Medulla oblongata (tissue), 1 donor: Measurements from ENCODE around the gene IKZF3.
"Not testable (repeated sequence)": the region's sequence is repeated elsewhere in the genome, so short reads cannot be mapped to it uniquely, and the experiment has no call there.

ENCODE experiments used
- DNase-seq: peaks from one replicate; pipeline ENCODE4 v3.0.0-alpha.2; 2015; ENCODE audit errors: extremely low spot score

Gene IKZF3

DNA sequence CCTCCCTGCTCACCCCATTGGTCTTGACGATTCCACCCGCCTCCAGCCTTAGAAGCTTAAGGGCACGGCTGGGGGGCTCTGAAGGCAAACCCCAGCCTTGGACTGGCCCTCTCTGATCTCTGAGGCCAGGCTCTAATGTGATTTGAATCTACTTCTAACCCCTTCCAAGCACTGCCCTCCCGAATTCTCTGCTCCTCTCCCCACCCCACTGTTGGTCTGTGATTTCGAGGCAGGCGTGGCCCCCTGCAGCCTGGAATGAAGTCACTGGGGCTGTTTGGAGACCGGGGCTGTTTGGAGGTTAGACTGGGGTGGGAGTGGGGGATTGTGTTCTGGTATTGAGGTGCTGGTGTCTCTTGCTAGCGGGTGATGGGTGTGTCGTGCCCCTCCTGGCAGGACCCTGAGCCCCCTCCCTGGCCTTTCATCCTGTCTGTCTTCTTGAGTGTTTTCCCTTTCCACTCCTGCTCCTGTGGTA, 124.2 kb downstream of the IKZF3 start:
- no peak for DNase-seq

DNA sequence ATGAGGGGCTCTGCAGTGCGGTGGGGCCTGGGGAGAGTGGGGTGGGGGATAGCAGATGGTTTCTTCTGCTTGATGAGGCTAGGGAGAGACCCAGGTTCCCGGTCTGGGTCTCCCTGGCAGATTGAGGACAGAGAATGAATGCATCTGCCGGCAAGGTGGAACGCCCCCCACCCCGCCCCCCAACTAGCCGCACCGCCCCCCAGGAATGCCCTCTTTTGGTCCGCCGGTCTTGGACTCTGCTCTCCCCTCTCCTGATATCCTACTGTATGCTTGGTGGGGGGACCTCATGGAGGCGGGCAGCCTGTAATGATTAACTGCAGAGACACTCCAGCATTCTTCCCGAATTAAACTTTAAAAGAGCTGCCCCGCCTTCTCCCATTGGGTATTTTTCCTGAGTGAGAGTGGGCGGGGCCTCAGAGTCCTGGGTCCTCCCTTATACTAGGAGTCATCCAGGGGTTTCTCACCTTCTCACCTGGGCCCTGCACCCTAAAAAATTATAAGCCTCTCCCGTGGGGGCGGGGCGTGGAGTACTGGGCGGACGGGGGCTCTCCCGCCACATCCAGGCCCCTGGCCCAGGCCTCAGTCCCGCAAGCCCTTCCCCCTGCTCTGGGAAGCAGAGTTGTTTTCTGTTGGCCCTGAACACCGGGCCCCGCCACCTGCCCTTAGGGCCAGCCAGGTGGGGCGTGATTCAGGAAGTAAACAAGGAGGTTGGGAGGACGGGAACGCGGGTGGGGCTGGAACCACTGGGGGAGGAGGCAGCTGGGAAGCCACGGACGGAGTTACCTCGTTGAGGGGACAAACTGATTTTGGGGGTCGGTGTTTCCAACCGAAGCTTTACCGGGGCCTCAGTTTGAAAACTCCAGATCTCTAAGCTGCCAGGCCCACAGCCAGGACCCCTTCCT, 124.9 kb downstream of the IKZF3 start:
- DNase-seq = no peak

DNA sequence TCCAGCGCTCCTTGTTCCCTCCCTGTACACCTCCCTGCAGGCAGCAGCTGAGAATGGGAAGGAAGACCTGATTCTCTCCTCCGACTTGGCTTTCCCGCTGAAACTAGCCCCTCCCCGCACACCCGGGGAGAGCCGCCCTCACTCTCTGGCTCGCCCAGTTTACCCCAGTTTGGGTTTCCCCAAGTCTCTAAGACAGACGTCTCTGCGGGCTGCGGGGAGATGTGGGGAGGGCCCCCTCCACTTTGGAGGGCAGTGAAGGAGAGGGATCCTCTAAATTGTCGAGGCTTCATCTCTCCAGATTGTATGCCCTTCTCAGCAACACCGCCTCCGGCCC, 125.6 kb downstream of the IKZF3 start:
- no peak for DNase-seq

DNA sequence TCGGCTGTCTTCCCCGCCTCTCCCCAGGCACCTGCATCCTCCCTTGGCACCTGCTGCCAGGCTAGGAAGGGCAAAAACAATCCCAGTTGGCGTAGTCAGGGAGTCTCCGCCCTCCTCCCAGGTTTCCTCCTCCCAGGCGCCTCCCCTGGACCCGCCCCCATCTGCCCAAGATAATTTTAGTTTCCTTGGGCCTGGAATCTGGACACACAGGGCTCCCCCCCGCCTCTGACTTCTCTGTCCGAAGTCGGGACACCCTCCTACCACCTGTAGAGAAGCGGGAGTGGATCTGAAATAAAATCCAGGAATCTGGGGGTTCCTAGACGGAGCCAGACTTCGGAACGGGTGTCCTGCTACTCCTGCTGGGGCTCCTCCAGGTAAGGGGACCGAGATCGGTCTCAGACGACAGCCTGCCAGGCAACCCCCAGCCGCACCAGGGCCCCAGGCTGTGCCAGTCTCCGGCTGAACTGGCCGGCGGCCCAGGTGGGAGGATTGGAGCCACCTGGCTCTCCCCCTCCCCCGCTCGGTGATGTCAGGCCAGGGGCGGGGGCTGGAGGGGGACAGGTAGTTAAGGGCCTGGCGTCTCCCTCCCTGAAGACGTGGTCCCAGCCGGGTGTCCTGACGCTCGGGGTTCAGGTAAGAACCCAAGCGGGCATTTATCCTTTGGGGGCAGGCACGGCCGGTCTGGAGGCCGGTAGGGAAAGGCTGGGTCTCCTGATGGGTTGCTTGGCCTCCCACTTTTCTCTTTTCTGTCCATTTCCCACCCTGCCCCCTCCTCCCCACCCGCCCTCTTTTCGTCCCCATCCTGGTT, 126.1 kb downstream of the IKZF3 start, which contains the start of gene GRB7:
GRB7 (plus strand) TSS at position 179 of the 808 bp plus-strand sequence. CDS start 4,364 bp downstream, outside the sequence.
- DNase-seq = no peak

DNA sequence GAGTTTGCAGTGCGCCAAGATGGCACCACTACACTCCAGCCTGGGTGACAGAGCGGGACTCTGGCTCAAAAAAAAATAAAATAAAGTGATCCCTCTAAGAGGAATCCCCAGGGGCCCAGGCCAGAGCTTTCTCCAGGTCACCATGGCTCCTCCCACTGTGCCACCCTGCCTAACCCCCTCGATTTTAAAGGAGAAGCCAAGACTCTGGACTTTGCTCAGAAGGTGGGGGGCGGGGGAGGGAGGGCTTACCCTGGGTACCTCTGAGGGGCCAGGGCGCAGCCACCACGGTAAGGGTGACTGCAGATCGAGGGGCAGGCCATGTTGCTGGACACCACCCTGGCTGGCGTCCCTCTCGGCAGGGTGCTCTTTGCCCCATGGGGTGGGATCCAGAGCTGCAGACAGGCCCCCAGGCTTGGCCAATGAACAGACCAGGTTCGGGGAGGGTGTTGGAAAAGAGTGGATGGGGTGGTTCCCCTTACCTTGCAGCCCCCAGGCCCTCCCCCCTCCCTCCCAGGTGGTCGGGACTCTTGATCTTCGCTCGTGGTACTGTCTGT, 126.8 kb downstream of the IKZF3 start:
- no peak for DNase-seq

DNA sequence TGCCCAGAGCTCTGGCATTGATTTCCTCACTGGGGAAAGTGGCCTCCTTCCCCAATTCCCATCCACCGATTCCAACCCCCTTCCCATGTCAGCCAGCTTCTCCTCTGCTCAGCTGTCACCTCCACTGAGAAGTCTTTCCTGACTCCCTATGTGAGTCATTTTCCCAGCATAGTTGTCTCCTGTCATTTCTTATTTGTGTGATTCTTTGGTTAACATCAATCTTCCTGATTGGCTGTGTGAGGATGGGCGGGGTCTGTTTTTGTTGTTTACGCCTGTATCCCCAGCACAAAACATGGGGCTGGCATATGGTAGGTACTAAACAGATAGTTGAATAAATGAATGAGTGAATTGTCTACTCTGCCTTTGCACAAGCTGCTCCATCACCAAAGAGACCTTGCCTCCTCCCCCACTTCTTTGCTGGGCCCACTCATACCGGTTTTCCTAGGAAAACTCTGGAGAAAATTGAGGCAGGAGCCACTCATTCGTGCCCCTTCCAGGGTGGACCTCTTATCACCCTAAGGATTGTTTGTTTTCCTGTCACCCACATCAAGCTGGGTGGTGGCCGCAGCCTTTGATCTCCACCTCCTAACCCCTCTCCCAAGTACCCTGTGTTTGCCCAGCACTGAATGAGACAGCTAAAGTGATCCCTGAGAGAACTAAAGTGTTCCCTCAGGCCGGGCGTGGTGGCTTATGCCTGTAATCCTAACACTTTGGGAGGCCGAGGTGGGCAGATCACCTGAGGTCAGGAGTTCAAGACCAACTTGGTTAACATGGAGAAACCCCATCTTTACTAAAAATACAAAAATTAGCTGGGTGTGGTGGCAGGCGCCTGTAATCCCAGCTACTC, 127.6 kb downstream of the IKZF3 start:
- no peak for DNase-seq

DNA sequence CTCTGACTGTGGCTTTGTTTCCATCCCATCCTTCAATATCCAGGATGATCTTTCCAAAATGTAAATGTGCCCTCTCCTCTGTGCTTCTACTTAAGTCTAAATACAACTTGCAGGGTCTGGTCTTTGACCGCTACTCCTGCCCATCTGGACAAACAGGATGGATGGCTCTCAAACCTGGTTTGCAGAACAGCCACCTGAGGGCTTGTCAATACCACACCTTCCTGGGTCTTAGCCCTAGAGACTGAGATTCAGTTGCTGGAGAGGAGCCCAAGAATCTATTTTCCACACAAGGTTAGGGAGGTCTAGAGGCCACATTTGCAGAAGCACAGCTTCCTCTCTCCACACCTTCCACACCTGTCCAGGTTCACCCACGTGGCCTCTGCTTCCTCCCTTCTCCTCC, 128.2 kb downstream of the IKZF3 start:
- DNase-seq = no peak

DNA sequence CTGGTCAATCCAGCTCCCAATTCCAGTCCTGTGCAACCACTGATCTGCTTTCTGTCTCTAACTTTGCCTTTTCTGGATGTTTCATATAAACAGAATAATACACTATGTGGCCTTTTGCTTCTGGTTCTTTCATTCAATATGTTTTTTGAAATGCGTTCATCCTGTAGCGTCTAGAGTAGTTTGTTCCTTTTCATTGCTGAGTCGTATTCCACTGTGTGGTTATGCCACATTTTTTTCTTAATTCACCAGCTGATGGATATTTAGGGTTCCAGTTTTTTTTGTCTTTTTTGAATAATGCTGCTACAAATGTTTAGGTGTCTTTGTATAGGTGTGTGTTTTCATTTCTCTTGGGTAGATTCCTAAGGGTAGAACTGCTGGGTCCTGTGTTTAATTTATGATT, 131.5 kb downstream of the IKZF3 start:
- no peak for DNase-seq

DNA sequence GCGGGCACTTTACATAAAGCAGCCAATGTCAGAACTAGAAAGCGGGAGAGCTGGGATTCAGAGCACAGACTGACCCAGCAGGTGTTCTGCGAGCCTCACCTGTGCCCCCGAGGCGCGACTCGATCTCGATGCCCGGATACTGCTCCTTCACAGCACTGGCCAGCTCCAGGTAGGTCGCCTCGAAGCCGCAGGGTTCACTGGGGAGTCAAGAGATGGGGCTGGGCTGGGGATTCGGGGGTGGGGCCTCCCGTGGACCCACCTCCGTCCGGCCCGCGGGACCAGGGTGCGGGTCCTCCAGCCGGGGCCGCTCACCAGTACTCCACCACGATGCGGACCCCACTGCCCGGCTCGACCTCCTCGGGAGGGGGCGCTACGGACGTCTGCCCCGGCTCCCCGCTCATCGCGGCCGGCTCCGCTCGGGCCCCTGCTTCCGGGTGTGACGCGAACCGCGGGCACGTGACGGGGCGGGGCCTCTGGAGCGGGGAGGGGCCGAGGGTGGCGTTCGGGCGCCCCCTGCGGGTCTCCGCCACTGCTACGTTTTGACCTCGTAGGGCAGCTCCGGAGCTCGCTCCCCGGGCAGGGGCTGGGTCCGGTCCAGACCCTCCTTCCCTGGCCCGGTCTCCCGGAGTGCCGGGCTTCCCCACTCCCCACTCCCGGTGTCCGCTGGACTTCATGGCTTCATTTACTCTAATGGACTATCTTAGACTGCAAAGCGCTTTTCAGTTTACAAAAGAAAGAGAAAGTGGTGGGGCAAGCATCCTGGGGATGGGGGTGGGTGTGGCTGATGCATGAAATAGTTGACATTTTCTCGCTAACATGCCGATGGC, 133.8 kb downstream of the IKZF3 start, which contains the start of gene MIEN1:
MIEN1 (minus strand) TSS at position 438 of the 827 bp plus-strand sequence; CDS start at position 401, 37 bp downstream.
- DNase-seq = peak; percentile 92

DNA sequence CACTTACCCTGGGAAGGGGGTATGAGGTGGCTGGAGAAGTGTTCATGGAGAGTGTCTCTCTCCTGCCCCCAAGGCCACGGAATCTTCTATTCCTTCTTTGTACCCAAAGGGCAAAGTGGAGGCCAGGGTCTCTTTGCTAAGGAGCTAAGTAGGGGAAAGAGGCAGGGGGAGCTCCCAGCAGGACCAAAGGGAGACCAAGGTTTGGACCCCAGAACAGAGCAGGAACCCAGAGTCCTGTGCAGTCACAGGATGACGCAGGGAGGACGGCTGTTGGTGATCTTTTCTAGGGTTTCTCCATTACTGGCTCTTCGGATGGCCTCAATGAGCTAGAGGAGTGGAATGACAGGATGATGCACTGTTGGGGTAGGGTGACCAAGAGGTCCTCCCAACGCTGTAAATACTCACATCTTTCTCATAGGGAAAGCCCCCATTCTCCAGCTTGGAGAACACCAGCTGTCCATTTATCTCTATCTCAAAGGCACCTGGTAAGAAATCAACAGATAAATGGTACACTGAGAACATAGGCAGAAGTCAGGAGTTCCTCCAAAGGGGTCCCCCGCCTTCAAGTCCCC, 134.7 kb downstream of the IKZF3 start:
- no peak for DNase-seq

DNA sequence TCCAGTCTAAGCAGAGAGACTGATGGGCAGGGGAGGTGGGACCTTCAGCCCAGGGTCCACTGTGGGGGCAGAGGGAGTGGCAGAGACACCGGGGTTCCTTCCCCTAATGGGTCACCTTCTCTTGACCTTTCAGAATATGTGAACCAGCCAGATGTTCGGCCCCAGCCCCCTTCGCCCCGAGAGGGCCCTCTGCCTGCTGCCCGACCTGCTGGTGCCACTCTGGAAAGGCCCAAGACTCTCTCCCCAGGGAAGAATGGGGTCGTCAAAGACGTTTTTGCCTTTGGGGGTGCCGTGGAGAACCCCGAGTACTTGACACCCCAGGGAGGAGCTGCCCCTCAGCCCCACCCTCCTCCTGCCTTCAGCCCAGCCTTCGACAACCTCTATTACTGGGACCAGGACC, 136.6 kb downstream of the IKZF3 start:
- no peak for DNase-seq

DNA sequence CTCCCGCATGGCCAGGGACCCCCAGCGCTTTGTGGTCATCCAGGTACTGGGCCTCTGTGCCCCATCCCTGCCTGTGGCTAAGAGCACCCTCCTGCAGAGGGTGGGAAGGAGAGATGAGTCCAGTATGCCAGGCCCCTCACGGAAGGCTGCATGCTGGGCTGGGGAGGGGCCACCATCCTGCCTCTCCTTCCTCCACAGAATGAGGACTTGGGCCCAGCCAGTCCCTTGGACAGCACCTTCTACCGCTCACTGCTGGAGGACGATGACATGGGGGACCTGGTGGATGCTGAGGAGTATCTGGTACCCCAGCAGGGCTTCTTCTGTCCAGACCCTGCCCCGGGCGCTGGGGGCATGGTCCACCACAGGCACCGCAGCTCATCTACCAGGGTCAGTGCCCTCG, 137.5 kb downstream of the IKZF3 start:
- DNase-seq = no peak

DNA sequence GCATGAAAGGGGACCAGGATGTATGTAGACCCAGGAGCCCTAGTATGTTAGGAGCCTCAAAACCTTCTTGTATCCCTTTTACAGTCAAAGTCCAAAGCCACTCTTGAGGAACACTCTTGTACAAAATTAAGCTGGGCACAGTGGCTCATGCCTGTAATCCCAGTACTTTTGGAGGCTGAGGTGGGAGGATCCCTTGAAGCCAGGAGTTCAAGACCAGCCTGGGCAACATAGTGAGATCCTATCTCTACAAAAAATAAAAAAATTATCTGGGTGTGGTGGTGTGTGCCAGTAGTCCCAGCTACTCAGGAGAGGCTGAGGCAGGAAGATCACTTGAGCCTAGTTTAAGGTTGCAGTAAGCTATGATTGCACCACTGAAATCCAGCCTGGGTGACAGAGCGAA, 138.2 kb downstream of the IKZF3 start:
- DNase-seq = not testable (repeated sequence)

DNA sequence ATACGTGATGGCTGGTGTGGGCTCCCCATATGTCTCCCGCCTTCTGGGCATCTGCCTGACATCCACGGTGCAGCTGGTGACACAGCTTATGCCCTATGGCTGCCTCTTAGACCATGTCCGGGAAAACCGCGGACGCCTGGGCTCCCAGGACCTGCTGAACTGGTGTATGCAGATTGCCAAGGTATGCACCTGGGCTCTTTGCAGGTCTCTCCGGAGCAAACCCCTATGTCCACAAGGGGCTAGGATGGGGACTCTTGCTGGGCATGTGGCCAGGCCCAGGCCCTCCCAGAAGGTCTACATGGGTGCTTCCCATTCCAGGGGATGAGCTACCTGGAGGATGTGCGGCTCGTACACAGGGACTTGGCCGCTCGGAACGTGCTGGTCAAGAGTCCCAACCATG, 139.4 kb downstream of the IKZF3 start:
- no peak for DNase-seq

DNA sequence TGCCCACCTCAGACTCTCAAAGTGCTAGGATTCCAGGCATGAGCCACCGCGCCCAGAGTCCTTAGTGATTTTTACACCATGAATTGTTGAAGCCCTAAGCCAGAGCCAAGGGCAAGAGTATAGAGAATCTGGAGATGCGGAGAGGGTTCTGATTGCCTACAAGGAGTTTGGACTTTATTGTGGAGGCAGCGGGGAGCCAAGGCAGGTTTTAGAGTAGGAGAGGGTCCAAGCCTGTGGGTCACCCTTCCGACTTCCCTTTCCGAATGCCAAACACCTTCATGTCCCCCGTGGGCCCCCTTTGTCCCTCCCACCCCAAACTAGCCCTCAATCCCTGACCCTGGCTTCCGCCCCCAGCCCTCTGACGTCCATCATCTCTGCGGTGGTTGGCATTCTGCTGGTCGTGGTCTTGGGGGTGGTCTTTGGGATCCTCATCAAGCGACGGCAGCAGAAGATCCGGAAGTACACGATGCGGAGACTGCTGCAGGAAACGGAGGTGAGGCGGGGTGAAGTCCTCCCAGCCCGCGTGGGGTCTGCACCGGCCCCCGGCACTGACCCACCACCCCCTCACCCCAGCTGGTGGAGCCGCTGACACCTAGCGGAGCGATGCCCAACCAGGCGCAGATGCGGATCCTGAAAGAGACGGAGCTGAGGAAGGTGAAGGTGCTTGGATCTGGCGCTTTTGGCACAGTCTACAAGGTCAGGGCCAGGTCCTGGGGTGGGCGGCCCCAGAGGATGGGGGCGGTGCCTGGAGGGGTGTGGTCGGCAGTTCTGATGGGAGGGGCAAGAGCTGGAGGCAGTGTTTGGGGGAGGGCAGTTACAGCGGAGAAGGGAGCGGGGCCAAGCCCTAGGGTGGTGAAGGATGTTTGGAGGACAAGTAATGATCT, 140.9 kb downstream of the IKZF3 start:
- DNase-seq = no peak

DNA sequence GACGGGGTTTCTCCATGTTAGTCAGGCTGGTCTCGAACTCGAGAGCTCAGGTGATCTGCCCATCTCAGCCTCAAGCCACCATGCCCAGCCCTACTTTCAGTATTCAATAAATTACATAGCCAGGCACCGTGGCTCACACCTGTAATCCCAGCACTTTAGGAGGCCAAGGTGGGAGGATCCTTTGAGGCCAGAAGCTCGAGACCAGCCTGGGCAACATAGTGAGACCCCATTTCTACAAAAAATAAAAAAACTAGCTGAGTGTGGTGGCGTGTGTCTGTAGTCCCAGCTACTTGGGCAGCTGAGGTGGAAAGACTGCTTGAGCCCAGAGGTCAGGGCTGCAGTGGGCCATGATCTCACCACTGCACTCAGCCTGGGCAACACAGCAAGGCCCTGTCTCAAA, 142.0 kb downstream of the IKZF3 start:
- no peak for DNase-seq

DNA sequence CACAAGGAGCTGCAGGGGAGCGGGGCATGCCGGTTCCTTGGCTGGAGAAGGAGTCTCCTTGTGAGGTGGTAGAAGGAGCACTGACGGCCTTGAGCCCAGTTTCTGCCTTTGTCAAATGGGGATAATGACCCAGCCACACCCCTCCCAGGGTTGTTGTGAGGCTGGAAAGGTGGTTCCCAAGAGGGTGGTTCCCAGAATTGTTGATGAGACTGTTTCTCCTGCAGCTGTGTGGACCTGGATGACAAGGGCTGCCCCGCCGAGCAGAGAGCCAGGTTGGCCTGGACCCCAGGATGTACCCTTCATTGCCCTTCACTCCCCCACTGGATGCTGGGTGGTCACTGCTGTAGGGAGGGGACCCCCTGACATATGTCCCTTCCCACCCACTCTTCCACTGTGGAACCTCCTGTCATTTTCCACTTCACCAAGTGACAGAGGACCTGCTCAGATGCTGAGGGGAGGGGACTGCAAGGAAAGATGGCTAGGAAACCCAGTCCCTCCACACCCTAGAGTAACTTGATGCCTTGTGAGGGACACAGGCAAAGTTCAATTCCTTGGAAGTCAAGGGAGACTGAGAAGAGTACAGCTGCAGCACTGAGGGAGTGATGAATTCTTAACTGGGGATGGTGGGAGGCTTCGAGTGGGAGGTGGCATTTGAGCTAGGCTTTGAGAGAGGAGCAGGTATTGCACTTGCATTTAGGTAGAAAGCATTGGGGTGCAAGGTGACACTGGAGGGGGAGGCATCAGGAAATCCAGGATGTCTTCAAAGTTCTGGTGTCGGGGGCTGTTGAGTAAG, 144.4 kb downstream of the IKZF3 start:
- no peak for DNase-seq

DNA sequence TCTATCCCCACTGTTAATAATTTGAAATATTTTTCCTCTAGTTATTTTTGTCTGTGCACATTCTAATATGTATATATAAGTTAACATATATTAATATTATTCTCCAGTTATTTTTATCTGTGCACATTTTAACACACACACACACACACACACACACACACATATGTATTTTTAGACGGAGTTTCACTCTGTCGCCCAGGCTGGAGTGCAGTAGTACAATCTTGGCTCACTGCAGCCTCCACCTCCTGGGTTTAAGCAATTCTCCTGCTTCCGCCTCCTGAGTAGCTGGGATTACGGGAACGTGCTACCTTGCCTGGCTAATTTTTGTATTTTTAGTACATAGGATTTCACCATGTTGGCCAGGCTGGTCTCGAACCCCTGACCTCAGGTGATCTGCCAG, 146.5 kb downstream of the IKZF3 start:
- no peak for DNase-seq
